HG02884 (cell line): Measurements from ENCODE around the gene BCAM.

Source experiments
- ATAC-seq: cut with Tn5 transposase; IDR thresholded peaks from one replicate; pipeline ENCODE4 v1.9.1; 2021; ENCODE audit warnings: mild to moderate bottlenecking, moderate library complexity; ENCODE audit not compliant: unreplicated experiment

The BCAM gene

GRCh38 chr19:44789943-44790483 is 18.9 kb upstream of the BCAM start:
- no peak for ATAC-seq

- no peak for ATAC-seq
These were observed 16.6 kb upstream of the BCAM start for GRCh38 chr19:44792281-44792680.

- no peak for ATAC-seq
These were observed 14.3 kb upstream of the BCAM start for GRCh38 chr19:44794610-44795009.

GRCh38 chr19:44795398-44795987 is 13.4 kb upstream of the BCAM start:
- ATAC-seq, result no peak

GRCh38 chr19:44796701-44797115 is 12.2 kb upstream of the BCAM start:
- ATAC-seq, result no peak

GRCh38 chr19:44799627-44800346 is 9.1 kb upstream of the BCAM start:
- ATAC-seq, result no peak

- ATAC-seq, result peak; percentile 55
These were observed 8.4 kb upstream of the BCAM start for GRCh38 chr19:44800461-44800860.

GRCh38 chr19:44803442-44804428 is 5.2 kb upstream of the BCAM start:
- ATAC-seq, result no peak

GRCh38 chr19:44806291-44806690 is 2.6 kb upstream of the BCAM start:
- ATAC-seq, result no peak

- ATAC-seq, result no peak
These were observed 1.7 kb upstream of the BCAM start for GRCh38 chr19:44807162-44807561.

- no peak for ATAC-seq
These were observed 1.0 kb upstream of the BCAM start for GRCh38 chr19:44807652-44808462.

- no peak for ATAC-seq
These were observed 802 bp downstream of the BCAM start for GRCh38 chr19:44809577-44810233.

GRCh38 chr19:44810234-44811121 is 1.6 kb downstream of the BCAM start:
- no peak for ATAC-seq

- no peak for ATAC-seq
These were observed 2.2 kb downstream of the BCAM start for GRCh38 chr19:44811122-44811419.

- ATAC-seq, result no peak
These were observed 3.3 kb downstream of the BCAM start for GRCh38 chr19:44812142-44812718.

GRCh38 chr19:44813070-44813840 is 4.4 kb downstream of the BCAM start:
- ATAC-seq, result no peak

GRCh38 chr19:44813841-44814470 is 5.1 kb downstream of the BCAM start:
- no peak for ATAC-seq

- ATAC-seq, result no peak
These were observed 5.6 kb downstream of the BCAM start for GRCh38 chr19:44814517-44814916.
